HG03060 (cell line): ENCODE data around the gene NIPSNAP3A.

Source experiments
- ATAC-seq: cut with Tn5 transposase; IDR thresholded peaks from one replicate; pipeline ENCODE4 v1.9.1; 2021; ENCODE audit warnings: low read depth, moderate number of reproducible peaks; ENCODE audit not compliant: unreplicated experiment

The NIPSNAP3A gene

DNA sequence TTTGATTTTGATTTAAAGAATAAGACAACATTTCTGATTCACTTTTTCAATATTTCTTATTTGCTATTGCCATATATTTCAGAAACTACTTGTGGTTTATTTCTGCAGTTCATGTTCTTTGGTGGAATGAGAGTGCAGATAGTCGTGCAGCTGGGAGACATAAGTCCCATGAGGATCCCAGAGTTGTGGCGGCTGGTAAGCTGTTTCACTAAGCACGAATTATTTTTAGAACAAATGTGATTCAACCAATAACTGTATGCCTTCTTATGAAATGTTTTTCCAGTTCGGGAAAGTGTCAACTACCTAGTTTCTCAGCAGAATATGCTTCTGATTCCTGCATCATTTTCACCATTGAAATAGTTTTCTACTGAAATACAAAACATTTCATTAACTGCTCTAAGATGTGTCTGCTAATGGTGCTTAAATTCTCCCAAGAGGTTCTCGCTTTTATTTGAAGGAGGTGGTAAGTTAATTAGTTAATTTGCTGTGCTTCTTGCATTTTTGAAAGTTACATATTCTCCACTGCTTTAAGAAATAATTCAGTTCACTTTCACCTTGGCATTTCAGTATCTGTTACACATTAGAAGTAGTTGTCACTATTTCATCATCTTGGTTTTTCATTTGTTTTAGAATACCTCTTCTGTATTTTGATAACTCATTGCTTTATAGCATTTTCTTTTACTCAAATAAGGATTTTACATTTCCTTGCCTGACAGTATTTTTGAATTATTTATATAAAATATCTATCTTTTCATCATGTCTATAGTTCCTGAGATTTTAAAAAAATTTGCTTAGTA, 25.4 kb downstream of the NIPSNAP3A start:
- ATAC-seq = peak; percentile 29

DNA sequence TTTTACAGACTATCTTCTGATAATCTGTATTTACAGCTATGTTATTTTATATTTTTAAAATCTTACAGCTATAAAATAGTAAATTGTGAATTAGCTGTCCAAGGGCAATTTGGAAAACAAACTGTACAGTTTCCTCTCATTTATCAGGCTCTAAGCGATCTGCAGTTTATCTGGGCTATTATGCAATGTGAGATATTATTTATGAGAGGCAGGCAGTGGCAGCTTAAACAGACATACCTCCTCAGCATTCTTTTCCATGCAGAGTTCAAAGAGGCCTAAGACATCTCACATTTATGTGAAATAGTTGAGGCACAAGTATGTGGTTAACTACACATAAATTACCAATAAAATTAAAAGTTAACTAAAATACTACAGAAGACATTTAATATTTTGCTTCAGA, 26.6 kb downstream of the NIPSNAP3A start:
- no peak for ATAC-seq

DNA sequence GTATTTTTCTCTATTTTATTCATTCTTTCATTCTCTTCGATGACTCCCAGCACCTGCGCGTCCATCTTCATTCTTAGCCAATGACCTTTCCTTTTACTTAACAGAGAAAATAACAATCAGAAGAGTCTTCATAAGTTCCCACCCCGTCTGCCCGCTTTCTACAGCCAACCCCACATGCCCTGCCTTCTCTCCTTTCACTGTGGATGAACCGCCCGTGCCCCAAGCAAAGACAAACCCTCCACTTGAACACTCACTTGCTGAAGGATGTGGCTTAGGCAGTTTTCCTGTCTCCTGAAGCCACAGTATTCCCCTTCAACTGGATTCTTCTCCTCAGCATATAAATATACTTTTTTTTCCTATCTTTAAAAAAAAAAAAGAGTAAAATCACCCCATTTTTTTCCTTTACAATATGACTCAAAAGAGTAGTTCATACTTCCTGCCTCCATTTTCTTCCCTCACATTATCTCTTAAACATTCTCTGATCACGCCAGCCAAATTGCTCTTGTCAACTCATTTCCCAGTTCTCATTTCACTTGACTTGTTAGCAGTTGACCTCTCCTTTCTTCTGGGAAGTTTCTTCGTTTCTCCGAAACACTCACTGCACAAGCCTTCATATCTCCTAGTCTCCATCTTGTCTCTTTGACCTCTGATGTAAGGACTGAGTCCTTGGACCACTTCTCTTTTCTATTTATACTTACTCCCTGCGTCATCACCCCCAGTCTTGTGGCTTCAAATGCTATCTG, 27.5 kb downstream of the NIPSNAP3A start:
- ATAC-seq = peak; percentile 80

DNA sequence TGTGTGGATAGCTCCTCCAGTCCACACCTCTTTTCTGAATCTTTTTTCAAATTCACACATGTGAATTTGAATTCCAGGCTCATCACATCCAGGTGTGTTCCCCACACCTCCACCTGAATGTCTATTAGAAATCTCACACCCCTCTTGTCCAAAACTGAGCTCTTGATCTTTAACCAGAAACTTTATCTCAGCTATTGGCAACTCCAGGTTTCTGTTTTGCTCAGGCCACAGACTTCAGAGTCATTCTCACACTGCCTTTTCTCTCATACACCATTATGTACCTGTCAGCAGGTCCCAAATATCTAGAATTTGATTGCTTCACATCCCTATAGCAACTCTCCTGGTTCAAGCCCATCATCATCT, 28.1 kb downstream of the NIPSNAP3A start:
- ATAC-seq = peak; percentile 49

DNA sequence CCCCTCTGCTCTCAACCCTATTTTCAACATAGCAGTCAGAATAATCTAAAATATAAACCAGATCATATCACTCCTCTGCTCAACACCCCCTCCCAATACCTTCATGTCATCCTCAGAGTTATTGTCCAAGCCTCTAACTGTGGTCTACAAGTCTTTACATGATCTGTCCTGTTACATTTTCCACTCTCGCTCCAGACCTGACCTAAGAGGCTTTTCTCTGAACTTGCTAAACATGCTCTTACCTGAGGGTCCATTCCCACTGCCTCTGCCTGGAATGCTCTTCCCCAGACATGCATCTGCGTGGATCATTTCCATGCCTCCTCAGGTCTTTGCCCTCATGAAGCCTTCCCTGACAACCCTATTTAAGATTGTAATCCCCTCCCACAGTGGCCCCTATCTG, 28.5 kb downstream of the NIPSNAP3A start:
- ATAC-seq = no peak

DNA sequence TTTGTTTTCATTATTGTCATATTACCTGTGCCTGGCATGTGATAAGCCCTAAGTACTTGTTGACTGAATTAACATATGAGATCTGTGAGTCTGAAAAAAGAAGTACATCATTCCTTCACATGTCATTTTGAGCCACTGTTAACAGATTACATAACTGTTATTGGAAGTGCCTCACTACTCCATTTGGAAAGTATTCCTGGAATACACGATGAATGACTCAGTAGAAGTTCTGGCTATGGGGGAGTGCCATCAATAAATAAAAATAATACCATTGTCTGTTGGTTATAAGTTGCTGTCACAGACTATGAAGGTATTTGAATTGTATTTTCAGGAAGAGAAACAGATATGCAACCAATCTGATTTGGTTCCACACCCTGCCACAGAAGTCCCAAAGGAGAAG, 29.3 kb downstream of the NIPSNAP3A start:
- ATAC-seq = no peak

DNA sequence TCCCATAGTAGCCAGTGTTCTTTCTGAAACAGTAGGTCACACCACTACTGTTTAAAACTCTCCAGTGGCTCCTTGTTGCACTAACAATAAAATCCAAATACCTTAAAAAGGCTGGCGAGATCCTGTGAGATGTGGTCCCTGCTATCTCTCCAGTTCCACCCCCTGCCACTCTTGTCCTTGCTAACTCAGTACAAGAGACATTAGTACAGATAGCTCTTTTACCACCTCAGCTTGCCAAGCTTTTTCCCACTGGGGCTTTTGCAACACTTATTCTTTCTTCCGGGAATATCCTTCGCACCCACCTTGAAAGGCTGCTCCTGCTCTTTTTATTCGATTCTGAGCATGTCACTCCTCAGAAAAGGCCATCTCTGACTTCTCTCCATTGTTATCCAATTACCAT, 31.3 kb downstream of the NIPSNAP3A start:
- no peak for ATAC-seq

DNA sequence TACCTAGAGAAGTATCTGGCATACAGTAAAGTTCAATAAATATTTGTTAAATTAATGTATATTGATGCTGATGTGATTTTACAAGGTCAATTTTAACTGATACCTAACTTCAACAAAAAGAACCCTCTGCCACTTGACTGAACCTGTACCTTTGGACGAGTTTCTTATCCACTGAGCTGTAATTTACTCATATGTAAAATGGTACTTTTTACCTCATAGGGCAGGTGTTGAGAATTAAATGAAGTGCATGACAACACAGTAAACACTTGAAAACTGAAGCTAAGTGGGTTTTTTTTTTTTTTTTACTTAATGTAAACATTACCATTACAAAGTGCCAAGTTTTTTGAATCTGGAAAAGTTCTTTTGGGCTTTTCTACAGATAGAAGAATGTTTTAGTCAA, 31.9 kb downstream of the NIPSNAP3A start:
- no peak for ATAC-seq

DNA sequence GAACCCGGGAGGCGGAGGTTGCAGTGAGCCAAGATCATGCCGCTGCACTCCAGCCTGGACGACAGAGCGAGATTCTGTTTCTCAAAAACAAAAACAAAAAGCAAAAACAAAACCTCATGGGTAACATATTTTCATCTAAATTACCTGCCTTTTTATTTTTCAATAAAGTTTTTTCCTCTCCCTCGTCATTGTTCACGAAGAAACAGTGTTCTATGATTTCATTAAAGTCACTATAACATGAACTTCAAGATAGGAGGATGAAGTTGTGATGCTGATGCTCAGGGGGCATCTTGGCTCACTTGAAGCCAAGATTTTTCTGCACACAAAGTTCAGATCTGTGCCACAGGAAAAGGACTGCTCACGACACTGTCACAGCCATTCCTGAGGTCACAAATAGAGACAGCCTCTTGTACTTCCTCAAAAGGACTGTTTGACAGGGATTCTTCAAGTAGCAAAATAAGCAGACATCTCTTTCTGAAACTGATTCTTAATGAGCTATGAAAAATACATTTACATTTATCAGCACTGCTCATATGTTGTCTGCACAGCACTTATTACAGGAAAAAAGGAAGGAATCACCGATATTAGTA, 32.6 kb downstream of the NIPSNAP3A start:
- ATAC-seq = no peak

DNA sequence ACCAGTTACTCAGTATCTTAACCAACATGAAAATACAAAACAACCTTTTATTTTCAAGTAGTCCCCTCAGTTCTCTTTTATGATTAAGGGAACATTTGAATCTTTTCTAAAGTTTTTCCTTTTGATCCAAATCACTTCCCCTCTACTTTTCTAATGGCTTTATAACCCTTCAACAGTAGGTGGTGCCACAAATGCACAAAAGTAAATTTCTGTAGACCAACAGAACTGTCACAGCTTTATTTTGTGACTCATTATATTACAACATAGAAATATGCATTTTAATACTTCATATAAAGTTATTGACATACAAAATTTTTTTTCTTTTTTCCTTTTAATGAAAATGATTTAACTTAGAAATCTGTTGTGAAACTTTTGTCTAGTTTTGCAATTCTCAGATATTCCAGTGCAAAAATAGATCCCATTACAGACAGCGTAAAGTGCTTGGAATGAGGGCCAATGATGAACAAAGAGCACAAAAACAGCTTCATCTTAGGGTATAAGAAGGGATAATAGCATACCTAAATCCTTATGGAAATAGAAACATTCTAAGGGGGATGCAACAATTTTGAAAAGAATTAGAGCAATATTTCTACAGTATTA, 33.4 kb downstream of the NIPSNAP3A start:
- no peak for ATAC-seq

DNA sequence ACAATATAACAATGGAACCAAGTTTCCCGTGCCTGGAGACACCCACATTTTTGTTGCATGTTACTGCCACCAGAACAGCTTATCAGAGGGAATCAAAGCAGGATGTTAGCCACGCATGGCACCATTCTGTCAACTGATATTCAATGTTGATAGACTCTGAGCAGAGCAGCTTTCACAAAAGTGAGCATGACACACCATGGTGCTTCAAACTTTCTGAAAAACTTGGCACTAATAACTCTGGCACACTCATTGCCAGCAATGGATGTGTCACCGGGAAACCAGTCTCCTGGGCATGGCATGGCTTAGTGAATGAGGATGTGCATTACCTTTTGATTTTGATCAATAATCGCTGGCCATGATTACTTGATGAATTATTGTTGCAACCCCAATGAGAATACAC, 36.1 kb downstream of the NIPSNAP3A start:
- no peak for ATAC-seq

DNA sequence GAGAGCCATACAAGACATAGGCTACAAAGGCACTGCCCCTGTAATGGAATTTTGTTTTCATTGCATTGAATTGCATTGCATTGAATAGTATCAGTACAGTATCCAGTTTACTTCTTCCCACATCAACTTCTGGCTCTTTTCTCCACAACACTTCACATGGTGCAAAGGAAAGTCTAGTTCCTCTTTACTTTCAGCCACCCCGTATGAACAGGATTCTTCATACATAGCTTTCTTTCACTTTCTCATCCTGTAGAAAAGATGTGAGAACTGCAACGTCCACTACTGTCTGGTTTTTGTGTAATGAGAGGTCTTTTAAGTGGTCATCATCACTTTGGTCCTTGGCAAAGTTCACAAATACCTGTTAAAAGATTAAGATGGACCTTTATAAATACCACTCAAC, 36.6 kb downstream of the NIPSNAP3A start:
- ATAC-seq = peak; percentile 56

DNA sequence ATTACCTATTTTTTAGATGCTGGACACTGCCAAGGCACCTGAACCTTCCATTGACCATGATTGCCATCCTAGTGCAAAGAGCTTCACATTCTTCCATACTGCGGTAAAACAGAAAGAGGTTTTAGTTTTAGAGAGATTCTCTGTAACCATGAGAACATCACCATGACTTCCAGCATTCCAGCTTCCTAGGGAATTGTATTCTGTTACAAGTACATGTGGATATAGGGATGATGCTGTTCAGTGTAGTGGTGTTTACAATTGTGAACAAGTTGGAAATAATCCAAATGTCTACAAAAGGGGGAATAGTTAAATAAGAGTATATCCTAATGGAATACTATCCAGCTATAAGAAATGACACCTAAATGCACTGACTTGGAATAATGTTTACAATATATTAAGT, 38.8 kb downstream of the NIPSNAP3A start:
- no peak for ATAC-seq

DNA sequence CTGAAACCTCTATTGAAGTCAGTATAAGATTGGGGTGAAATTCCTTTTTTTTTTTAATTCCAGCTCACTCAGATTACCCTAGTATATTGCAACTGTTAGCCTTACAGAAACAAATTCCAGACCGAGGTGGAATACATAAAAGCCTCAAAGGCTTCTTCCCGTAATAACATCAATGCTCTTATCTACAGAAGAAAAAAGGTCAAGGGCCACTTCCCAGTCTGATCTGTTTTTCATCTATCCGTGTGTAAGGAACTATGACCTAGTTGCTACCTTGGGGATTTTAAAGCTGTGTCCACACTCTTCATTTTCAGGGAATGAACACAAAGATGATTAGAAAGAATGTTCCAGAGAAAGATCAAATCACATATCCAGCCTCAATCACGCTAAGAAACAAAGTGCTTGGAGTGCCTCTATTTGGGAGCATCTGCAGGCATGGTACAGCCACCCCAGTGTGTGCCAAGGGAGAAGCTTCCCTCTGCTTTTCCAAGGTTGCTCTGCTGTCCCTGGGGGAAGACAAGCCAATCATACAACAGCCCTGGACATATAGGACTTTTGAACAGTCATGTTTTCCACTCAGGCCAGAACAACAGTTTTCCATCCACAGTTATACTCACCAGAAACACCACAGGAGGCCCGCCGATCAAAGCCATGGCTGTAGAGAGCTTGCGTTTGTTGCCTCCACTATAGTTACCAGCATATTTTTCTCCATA, 40.0 kb downstream of the NIPSNAP3A start:
- no peak for ATAC-seq

DNA sequence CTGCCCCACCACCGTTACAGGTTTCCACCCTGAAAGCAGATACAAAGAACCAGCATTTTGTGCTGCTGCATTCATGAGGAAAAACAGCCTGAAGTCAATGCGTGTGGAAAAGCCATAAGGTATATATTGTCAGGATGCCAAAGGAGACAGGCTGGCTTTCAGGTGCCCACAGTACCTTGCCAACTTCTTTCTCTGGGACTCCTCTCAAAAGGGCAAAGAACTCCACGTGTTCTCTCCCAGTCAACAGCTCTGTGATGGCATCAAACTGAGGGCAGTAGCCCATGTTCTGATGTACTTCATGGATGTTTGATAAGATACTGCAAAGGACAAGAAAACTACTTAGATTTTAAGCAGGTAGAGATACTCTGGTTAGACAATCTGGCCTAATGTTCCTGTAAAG, 40.8 kb downstream of the NIPSNAP3A start:
- ATAC-seq = no peak

DNA sequence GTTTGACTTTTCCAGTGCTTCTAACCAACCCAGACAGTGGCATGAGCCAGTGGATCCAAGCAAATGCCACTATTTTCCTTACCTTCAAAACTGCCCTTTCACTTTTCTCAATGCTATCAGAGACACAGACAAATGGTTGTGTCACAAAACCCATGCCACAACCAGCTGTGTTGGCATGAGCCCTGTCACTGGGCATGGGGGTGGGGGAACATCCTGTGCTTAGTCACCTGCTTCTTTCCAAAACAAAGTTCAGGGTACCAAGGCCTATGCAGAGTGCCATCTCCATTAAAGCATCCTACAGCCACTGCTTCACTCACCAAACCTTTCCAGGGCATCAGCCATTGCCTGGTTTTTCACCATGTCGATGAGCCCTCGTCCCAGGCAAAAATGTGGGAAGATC, 46.6 kb downstream of the NIPSNAP3A start:
- ATAC-seq = no peak

DNA sequence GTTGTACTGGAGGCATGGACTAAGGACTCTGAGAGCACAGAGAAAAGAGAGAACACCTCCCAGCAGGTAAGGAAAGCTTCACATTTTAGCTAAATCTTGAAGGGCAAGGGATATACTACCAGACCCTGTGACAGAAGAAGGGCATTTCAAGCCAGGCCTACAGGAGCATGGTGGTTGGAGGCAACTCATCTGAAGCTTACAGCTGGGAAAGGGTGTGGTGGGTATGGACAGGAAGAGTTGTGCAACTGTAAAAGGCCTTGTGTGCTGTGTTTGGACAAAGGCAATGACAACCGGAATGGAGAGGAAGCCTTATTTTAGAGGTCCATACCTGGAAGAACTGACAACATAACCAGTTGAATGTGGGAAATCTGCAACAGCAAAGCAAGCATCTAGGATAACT, 47.6 kb downstream of the NIPSNAP3A start:
- no peak for ATAC-seq

DNA sequence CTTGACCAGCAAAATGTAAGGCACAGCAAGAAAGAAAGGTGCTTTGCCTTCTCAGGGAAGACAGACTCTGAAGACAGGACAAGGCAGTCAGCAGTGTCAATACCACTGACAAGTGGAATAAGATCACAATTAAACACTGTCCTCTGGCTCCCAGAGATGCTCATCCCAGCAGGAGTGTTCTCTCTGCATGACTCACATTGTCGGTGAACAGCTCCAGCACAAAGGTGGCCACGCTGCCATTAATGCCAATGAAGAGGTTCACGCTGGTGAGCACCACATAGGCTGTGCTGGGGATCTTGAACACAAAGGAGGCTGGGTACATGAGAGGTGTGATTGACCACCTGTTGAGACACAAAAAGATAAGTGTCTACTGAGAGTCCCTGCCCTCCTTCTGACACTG, 48.4 kb downstream of the NIPSNAP3A start:
- ATAC-seq = no peak

DNA sequence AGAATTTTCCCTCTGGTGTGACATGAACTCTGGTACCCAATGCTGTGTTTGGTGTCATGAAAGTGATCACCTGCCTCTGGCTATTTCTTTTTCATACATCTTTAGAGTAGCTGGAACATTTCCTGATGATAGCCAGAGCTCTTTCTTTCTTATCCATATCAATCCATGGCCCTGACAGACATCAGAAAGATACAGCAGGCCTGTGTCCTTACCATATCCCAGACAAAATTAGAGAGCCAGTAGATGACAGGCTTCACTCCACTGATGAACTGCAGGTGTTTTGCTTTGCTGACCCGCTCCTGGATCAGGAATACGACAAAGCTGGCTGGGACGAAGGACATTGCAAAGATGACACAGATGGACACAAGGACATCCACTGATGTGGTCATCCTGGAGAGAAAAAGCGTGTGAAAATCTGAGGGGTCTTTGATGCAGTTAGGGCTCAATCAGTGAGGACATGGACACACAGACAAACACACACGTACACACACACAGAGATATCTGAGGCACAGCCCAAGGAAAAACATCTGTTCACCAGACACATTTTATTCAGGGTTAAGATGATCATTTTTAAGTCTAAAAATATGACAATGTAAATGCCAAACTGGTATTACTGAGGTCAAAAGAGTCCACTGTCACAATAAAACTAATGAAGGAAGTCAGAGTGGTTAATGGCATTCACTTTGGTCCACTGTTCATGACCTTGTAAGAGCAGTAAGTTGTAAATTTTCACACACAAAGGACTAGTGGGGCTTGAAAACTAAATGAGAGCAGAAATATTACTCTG, 50.9 kb downstream of the NIPSNAP3A start:
- ATAC-seq = no peak
